Measurements from ENCODE around the gene CFAP74. TPM values are rescaled to one million over a fixed set of nuclear protein-coding genes. Genes with fewer than 3 reads are reported as not detected.
A peak's percentile ranks its signal among the peaks of the same experiment; 100 is the strongest.

The CFAP74 gene
- total RNA-seq, 2 experiments from 2014 or later = not detected

GRCh38 chr1:1910651-1911331 is 92.8 kb downstream of the CFAP74 start:
- Histone ChIP-seq H3K27ac (ENCODE audit: low read depth in 1 of 2, low read length in 2 of 2) (no peak overlapping the region), H3K4me1 (ENCODE audit: insufficient read depth, low read length) (peaks cover 30% of the 10 kb centered on the region), H3K36me3 (ENCODE audit: insufficient read depth, low read length) (no peaks in the 10 kb centered on the region), H3K4me3 (ENCODE audit: low read length) (no peak overlapping the region), H3K9me3 (ENCODE audit: control insufficient read depth in 1 of 2, insufficient read depth in 1 of 2, low read length in 2 of 2) (no peaks in the 10 kb centered on the region), H3K27me3 (ENCODE audit: control insufficient read depth in 1 of 2, insufficient read depth in 2 of 2, low read length in 2 of 2) (no peaks in the 10 kb centered on the region)
- Mint-ChIP-seq H3K4me3 (no peak overlapping the region), H3K36me3 (ENCODE audit: low read depth) (no peaks in the 10 kb centered on the region), H3K27me3 (no peaks in the 10 kb centered on the region), H3K9me3 (no peaks in the 10 kb centered on the region), H3K4me1 (ENCODE audit: low read depth) (peaks cover 6% of the 10 kb centered on the region), H3K27ac (peak overlapping the region; percentile 88)
- POLR2A ChIA-PET = interaction anchor here (2.1 kb wide), 1 partner anchor 186 kb away, joined by 7 read pairs; the partner anchor contains the start of gene CDK11A
- intact Hi-C loops (cut with DNase I, micrococcal nuclease) = no loop called here
- no peak for TF ChIP-seq CTCF (IDR thresholded peaks at IDR 0.05)
- ATAC-seq (ENCODE audit: poor library complexity) (no peak), DNase-seq (peak in 1 of 14 experiments; percentile 45)
- CTCF ChIA-PET = no interaction called here

- Histone ChIP-seq H3K27me3 (ENCODE audit: control insufficient read depth in 1 of 2, insufficient read depth in 2 of 2, low read length in 2 of 2) (no peaks in the 10 kb centered on the region), H3K4me1 (ENCODE audit: insufficient read depth, low read length) (peaks cover 30% of the 10 kb centered on the region), H3K4me3 (ENCODE audit: low read length) (no peak overlapping the region), H3K36me3 (ENCODE audit: insufficient read depth, low read length) (no peaks in the 10 kb centered on the region), H3K9me3 (ENCODE audit: control insufficient read depth in 1 of 2, insufficient read depth in 1 of 2, low read length in 2 of 2) (no peaks in the 10 kb centered on the region), H3K27ac (ENCODE audit: low read depth in 1 of 2, low read length in 2 of 2) (peak overlapping the region in 1 of 2 donors; percentile 35)
- no peaks in the 10 kb centered on the region for H3K36me3 Mint-ChIP-seq (ENCODE audit: low read depth)
- H3K9me3 Mint-ChIP-seq = no peaks in the 10 kb centered on the region
- intact Hi-C loops (cut with DNase I, micrococcal nuclease) = no loop called here
- DNase-seq = peak in 1 of 14 experiments; percentile 31
- no peaks in the 10 kb centered on the region for H3K27me3 Mint-ChIP-seq
- CTCF ChIA-PET = interaction anchor here (1.5 to 2.3 kb wide), 4 partner anchors 8 to 296 kb away, joined by 3 to 13 read pairs (median 4); partner anchors contain the start of gene TMEM52
- no peak for TF ChIP-seq CTCF (IDR thresholded peaks at IDR 0.05)
- peaks cover 6% of the 10 kb centered on the region for H3K4me1 Mint-ChIP-seq (ENCODE audit: low read depth)
- peak overlapping the region; percentile 86 for H3K4me3 Mint-ChIP-seq
- POLR2A ChIA-PET = interaction anchor here (1.1 to 2.3 kb wide), 10 partner anchors 8 to 534 kb away, joined by 3 to 23 read pairs (median 6); partner anchors contain the start of genes CCNL2, CDK11A, MIB2 and TMEM52
- no peak for ATAC-seq (ENCODE audit: poor library complexity)
- peak overlapping the region; percentile 88 for H3K27ac Mint-ChIP-seq
These were observed 93.5 kb downstream of the CFAP74 start for GRCh38 chr1:1910033-1910465.

GRCh38 chr1:1908506-1908791 is 95.1 kb downstream of the CFAP74 start:
- CTCF ChIA-PET = interaction anchor here (0.6 to 2.3 kb wide), 29 partner anchors 9 to 294 kb away, joined by 3 to 27 read pairs (median 4); partner anchors contain the start of genes CDK11A, NADK and TMEM52
- no peaks in the 10 kb centered on the region for H3K36me3 ChIP-seq (ENCODE audit: insufficient read depth, low read length)
- peak overlapping the region; percentile 69 for H3K4me3 Mint-ChIP-seq
- no peaks in the 10 kb centered on the region for H3K9me3 Mint-ChIP-seq
- H3K9me3 ChIP-seq (ENCODE audit: control insufficient read depth in 1 of 2, insufficient read depth in 1 of 2, low read length in 2 of 2) = no peaks in the 10 kb centered on the region
- intact Hi-C loops (cut with DNase I, micrococcal nuclease) = loop anchor here (2.0 to 5.0 kb wide), 4 partner anchors 126 to 291 kb away; partner anchors contain the start of genes MIB2 (in 1 of the 2) and NADK (in 1 of the 2)
- ATAC-seq (ENCODE audit: poor library complexity) = peak; percentile 3
- H3K27ac Mint-ChIP-seq = no peak overlapping the region
- H3K4me1 Mint-ChIP-seq (ENCODE audit: low read depth) = peaks cover 6% of the 10 kb centered on the region
- no peak for TF ChIP-seq CTCF (IDR thresholded peaks at IDR 0.05)
- H3K4me1 ChIP-seq (ENCODE audit: insufficient read depth, low read length) = peaks cover 30% of the 10 kb centered on the region
- POLR2A ChIA-PET = interaction anchor here (0.8 to 2.3 kb wide), 19 partner anchors 9 to 321 kb away, joined by 3 to 23 read pairs (median 5); partner anchors contain the start of genes CDK11A, FAAP20, MIB2 and TMEM52
- H3K27me3 ChIP-seq (ENCODE audit: control insufficient read depth in 1 of 2, insufficient read depth in 2 of 2, low read length in 2 of 2) = no peaks in the 10 kb centered on the region
- no peaks in the 10 kb centered on the region for H3K36me3 Mint-ChIP-seq (ENCODE audit: low read depth)
- peak overlapping the region; percentile 48 for H3K4me3 ChIP-seq (ENCODE audit: low read length)
- H3K27ac ChIP-seq (ENCODE audit: low read depth in 1 of 2, low read length in 2 of 2) = peak overlapping the region in 1 of 2 donors; percentile 61
- no peak for DNase-seq
- H3K27me3 Mint-ChIP-seq = no peaks in the 10 kb centered on the region
